ENCODE data around the gene PRICKLE2.

Gene PRICKLE2, protein sequence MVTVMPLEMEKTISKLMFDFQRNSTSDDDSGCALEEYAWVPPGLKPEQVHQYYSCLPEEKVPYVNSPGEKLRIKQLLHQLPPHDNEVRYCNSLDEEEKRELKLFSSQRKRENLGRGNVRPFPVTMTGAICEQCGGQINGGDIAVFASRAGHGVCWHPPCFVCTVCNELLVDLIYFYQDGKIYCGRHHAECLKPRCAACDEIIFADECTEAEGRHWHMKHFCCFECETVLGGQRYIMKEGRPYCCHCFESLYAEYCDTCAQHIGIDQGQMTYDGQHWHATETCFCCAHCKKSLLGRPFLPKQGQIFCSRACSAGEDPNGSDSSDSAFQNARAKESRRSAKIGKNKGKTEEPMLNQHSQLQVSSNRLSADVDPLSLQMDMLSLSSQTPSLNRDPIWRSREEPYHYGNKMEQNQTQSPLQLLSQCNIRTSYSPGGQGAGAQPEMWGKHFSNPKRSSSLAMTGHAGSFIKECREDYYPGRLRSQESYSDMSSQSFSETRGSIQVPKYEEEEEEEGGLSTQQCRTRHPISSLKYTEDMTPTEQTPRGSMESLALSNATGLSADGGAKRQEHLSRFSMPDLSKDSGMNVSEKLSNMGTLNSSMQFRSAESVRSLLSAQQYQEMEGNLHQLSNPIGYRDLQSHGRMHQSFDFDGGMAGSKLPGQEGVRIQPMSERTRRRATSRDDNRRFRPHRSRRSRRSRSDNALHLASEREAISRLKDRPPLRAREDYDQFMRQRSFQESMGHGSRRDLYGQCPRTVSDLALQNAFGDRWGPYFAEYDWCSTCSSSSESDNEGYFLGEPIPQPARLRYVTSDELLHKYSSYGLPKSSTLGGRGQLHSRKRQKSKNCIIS

GRCh38 chr3:64224826-64225610, at the start of gene PRICKLE2:
PRICKLE2 (minus strand) TSS chr3:64225466; CDS start chr3:64198927, 26,539 bp downstream.
- Histone ChIP-seq H3K9me3 (ENCODE audit: severe bottlenecking) (no peaks in the 10 kb centered on the region), H3K36me3 (ENCODE audit: low read depth) (no peaks in the 10 kb centered on the region), H3K4me1 (ENCODE audit: insufficient read depth, poor library complexity, severe bottlenecking) (peaks cover 7% of the 10 kb centered on the region), H3K27ac (ENCODE audit: poor library complexity, severe bottlenecking) (no peak within 1 kb of the TSS), H3K4me3 (ENCODE audit: severe bottlenecking) (no peak within 1 kb of the TSS), H3K27me3 (ENCODE audit: insufficient read depth, poor library complexity, severe bottlenecking) (no peaks in the 10 kb centered on the region)
- DNase-seq (ENCODE audit: low spot score) (no peak), ATAC-seq (ENCODE audit: low read depth) (no peak)
- no peak for TF ChIP-seq CTCF (IDR thresholded peaks at IDR 0.05; ENCODE audit: poor library complexity, severe bottlenecking)

DNA sequence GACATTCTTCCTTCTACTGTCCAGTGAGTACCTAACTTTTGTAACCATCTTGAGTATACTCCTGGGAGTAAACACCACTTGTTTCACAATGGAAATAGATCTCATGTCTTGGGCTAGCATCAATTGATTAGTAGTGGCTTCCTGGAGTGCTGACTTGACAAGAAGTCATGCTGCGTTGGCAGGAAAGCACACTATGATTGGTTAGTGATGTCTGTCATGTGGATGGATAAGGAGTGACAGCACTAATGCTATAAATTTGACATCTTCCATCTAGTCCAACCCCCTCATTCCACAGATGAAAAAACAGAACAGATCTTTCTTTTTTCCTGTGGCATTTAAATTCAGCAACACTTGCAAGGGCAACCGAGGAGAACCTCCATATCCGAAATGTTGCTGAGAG, 47.6 kb upstream of the PRICKLE2 start:
- no peaks in the 10 kb centered on the region for H3K9me3 ChIP-seq (ENCODE audit: severe bottlenecking)
- ATAC-seq (ENCODE audit: low read depth) (no peak), DNase-seq (ENCODE audit: low spot score) (no peak)
- H3K27ac ChIP-seq (ENCODE audit: poor library complexity, severe bottlenecking): no peak overlapping the region
- H3K36me3 ChIP-seq (ENCODE audit: low read depth): no peaks in the 10 kb centered on the region
- no peak for TF ChIP-seq CTCF (IDR thresholded peaks at IDR 0.05; ENCODE audit: poor library complexity, severe bottlenecking)
- peaks cover 8% of the 10 kb centered on the region for H3K4me1 ChIP-seq (ENCODE audit: insufficient read depth, poor library complexity, severe bottlenecking)
- no peaks in the 10 kb centered on the region for H3K27me3 ChIP-seq (ENCODE audit: insufficient read depth, poor library complexity, severe bottlenecking)
- no peak overlapping the region for H3K4me3 ChIP-seq (ENCODE audit: severe bottlenecking)

GRCh38 chr3:64272271-64272670, 47.0 kb upstream of the PRICKLE2 start:
- DNase-seq (ENCODE audit: low spot score): no peak

GRCh38 chr3:64271631-64272030, 46.4 kb upstream of the PRICKLE2 start:
- Histone ChIP-seq H3K9me3 (ENCODE audit: severe bottlenecking) (no peaks in the 10 kb centered on the region), H3K4me1 (ENCODE audit: insufficient read depth, poor library complexity, severe bottlenecking) (peaks cover 15% of the 10 kb centered on the region), H3K27ac (ENCODE audit: poor library complexity, severe bottlenecking) (no peak overlapping the region), H3K36me3 (ENCODE audit: low read depth) (no peaks in the 10 kb centered on the region), H3K27me3 (ENCODE audit: insufficient read depth, poor library complexity, severe bottlenecking) (no peaks in the 10 kb centered on the region), H3K4me3 (ENCODE audit: severe bottlenecking) (no peak overlapping the region)
- DNase-seq (ENCODE audit: low spot score) (no peak), ATAC-seq (ENCODE audit: low read depth) (no peak)
- no peak for TF ChIP-seq CTCF (IDR thresholded peaks at IDR 0.05; ENCODE audit: poor library complexity, severe bottlenecking)

More at GRCh38 chr3:64272271-64272670, 47.0 kb upstream of the PRICKLE2 start:
- Histone ChIP-seq H3K36me3 (ENCODE audit: low read depth) (no peaks in the 10 kb centered on the region), H3K9me3 (ENCODE audit: severe bottlenecking) (no peaks in the 10 kb centered on the region), H3K27ac (ENCODE audit: poor library complexity, severe bottlenecking) (no peak overlapping the region), H3K27me3 (ENCODE audit: insufficient read depth, poor library complexity, severe bottlenecking) (no peaks in the 10 kb centered on the region), H3K4me1 (ENCODE audit: insufficient read depth, poor library complexity, severe bottlenecking) (peaks cover 9% of the 10 kb centered on the region), H3K4me3 (ENCODE audit: severe bottlenecking) (no peak overlapping the region)
- ATAC-seq (ENCODE audit: low read depth): no peak
- TF ChIP-seq CTCF (IDR thresholded peaks at IDR 0.05; ENCODE audit: poor library complexity, severe bottlenecking): no peak
